Prostate gland (tissue), 2 donors: ENCODE data around the gene EDAR.

Experiments used
- POLR2AphosphoS5 ChIP-seq: sonication (generic); formaldehyde crosslinking; IDR thresholded peaks from one replicate; pipeline ENCODE4 v1.6.1; 2017; ENCODE audit warnings: antibody characterized with exemption
- TF ChIP-seq, protein P1 (sequence below), 4 experiments: fragments of 200-600 bp in 2 of 4; fragments of 450-650 bp in 2 of 4; sonication (generic) in 2 of 4; IDR thresholded peaks; 1 replicate in 3 of 4; 2 replicates in 1 of 4; pipeline ENCODE4 v1.5.1; 2016 to 2019; ENCODE audit warnings: antibody characterized with exemption in 4 of 4, mild to moderate bottlenecking in 2 of 4, moderate library complexity in 2 of 4

DNA sequence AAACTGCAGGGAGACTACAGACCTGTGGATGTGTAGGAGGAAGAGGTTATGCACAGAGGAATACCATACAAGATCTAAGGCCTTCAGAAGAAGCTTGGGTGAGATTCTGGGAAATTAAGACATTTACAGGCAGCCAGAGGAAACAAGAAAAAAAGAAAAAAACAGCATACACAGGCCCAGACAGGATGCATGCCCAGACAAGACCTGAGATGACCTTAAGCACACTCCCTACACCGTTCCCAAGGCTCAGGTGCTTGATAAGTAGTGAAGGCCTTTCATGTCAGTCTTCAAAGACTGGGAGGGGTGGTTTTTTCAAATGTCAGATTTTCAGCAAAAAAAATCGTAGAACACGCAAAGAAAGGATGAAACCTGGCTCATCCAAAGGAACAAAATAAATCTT, 119.5 kb downstream of the EDAR start:
- TF ChIP-seq, protein P1, sequence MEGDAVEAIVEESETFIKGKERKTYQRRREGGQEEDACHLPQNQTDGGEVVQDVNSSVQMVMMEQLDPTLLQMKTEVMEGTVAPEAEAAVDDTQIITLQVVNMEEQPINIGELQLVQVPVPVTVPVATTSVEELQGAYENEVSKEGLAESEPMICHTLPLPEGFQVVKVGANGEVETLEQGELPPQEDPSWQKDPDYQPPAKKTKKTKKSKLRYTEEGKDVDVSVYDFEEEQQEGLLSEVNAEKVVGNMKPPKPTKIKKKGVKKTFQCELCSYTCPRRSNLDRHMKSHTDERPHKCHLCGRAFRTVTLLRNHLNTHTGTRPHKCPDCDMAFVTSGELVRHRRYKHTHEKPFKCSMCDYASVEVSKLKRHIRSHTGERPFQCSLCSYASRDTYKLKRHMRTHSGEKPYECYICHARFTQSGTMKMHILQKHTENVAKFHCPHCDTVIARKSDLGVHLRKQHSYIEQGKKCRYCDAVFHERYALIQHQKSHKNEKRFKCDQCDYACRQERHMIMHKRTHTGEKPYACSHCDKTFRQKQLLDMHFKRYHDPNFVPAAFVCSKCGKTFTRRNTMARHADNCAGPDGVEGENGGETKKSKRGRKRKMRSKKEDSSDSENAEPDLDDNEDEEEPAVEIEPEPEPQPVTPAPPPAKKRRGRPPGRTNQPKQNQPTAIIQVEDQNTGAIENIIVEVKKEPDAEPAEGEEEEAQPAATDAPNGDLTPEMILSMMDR (IDR thresholded peaks at IDR 0.05), result no peak
- TF ChIP-seq POLR2AphosphoS5, result no peak
